K562 (cell line): ENCODE data around the gene CTDSPL. TPM values are rescaled to one million over a fixed set of nuclear protein-coding genes. Genes with fewer than 3 reads are reported as not detected.

ENCODE experiments used
- ATAC-seq: fragments of 200-7000 bp; cut with Tn5 transposase; 3 replicates; pipeline ENCODE4 v1.9.1; 2020; ENCODE audit warnings: moderate library complexity
- BruUV-seq: library from RNA; stranded (reverse); fragments of 400-500 nt; replicated peaks from 2 replicates; lab custom pipeline; 2021; lab: Mats Ljungman, UMichigan
- CTCF ChIA-PET: fragments of 300-600 bp; formaldehyde crosslinking; extraction: SDS; loops from one replicate; lab custom pipeline; 2021; ENCODE audit warnings: low intra/inter-chr PET ratio; lab: Yijun Ruan, JAX
- POLR2A ChIA-PET: fragments of 300-600, 350-650 bp; sonication (Branson Sonifier 250); formaldehyde crosslinking; extraction: SDS; loops from one replicate; lab custom pipeline; 2021; ENCODE audit warnings: antibody characterized with exemption, inconsistent platforms; lab: Yijun Ruan, JAX
- DNase-seq, 4 experiments: peaks; one replicate each; pipeline versions ENCODE4 v3.0.0 to v3.0.0-alpha.2; 2011 to 2018; ENCODE audit warnings: low spot score in 3 of 4, mixed read lengths in 3 of 4; ENCODE audit errors: extremely low read depth in 1 of 4
- FAIRE-seq: peaks from 2 replicates; lab custom pipeline; 2011; peaks lifted over from hg19 to GRCh38; lab: Jason Lieb, UNC
- H2AFZ ChIP-seq: 2 replicates; pipeline ENCODE4 v1.6.0; 2011; ENCODE audit warnings: low read depth, low read length, control low read depth, inconsistent platforms
- H3K27ac ChIP-seq: fragments of 200-600 bp; 3 replicates; pipeline ENCODE4 v1.8.0; 2011; ENCODE audit warnings: low read depth, mild to moderate bottlenecking, control low read depth, inconsistent platforms, low read length, moderate library complexity, mixed read lengths; ENCODE audit errors: extremely low read depth
- H3K27me3 ChIP-seq, 2 experiments: fragments of 300-600 bp in 1 of 2; 2 replicates in 1 of 2; 3 replicates in 1 of 2; pipeline versions ENCODE4 v1.6.0 to v1.8.0; 2011; ENCODE audit warnings: inconsistent platforms in 2 of 2, low read length in 2 of 2, mild to moderate bottlenecking in 1 of 2, mixed read lengths in 1 of 2, moderate library complexity in 1 of 2; ENCODE audit not compliant: control insufficient read depth in 2 of 2, insufficient read depth in 2 of 2
- H3K36me3 ChIP-seq: fragments of 300-600 bp; 3 replicates; pipeline ENCODE4 v1.8.0; 2011; ENCODE audit warnings: mild to moderate bottlenecking, low read length, inconsistent platforms; ENCODE audit not compliant: control insufficient read depth, insufficient read depth
- H3K4me1 ChIP-seq, 2 experiments: fragments of 200-600 bp in 1 of 2; replicated peaks in 1 of 2; 2 replicates in 1 of 2; 3 replicates in 1 of 2; pipeline versions ENCODE4 v1.5.1 to v1.8.0; 2011; ENCODE audit warnings: inconsistent platforms in 2 of 2, low read length in 2 of 2, mild to moderate bottlenecking in 1 of 2, mixed read lengths in 1 of 2, moderate library complexity in 1 of 2; ENCODE audit not compliant: control insufficient read depth in 2 of 2, insufficient read depth in 2 of 2
- H3K4me2 ChIP-seq: 2 replicates; pipeline ENCODE4 v1.6.1; 2011; ENCODE audit warnings: low read length, control low read depth, inconsistent platforms, mixed read lengths; ENCODE audit not compliant: insufficient read depth
- H3K4me3 ChIP-seq: fragments of 200-600 bp; sonication (generic), shearing (Covaris generic); 2 replicates; pipeline ENCODE4 v1.5.1; 2016; ENCODE audit warnings: control low read depth, inconsistent platforms
- H3K79me2 ChIP-seq: fragments of 200-600 bp; 3 replicates; pipeline ENCODE4 v1.8.0; 2011; ENCODE audit warnings: low read length, inconsistent platforms; ENCODE audit not compliant: control insufficient read depth, insufficient read depth
- H3K9ac ChIP-seq, 2 experiments: 2 replicates each; pipeline versions ENCODE4 v1.6.0 to v1.6.1; 2011; ENCODE audit warnings: low read depth in 2 of 2, low read length in 2 of 2, control low read depth in 1 of 2, inconsistent platforms in 1 of 2, mild to moderate bottlenecking in 1 of 2, mixed read lengths in 1 of 2; ENCODE audit not compliant: insufficient read depth in 1 of 2
- H3K9me1 ChIP-seq: one replicate; pipeline ENCODE4 v1.6.0; 2011; ENCODE audit warnings: inconsistent platforms, mild to moderate bottlenecking, low read length, moderate library complexity; ENCODE audit not compliant: control insufficient read depth, insufficient read depth
- H3K9me3 ChIP-seq: replicated peaks from 2 replicates; pipeline ENCODE4 v1.5.1; 2011; ENCODE audit warnings: low read depth, low read length, inconsistent platforms; ENCODE audit not compliant: control insufficient read depth, insufficient read depth
- H4K20me1 ChIP-seq: replicated peaks from 2 replicates; pipeline ENCODE4 v1.6.1; 2011; ENCODE audit warnings: low read length, inconsistent platforms, mixed read lengths; ENCODE audit not compliant: control insufficient read depth, insufficient read depth
- ATF7 ChIP-seq: fragments of 450-650 bp; IDR thresholded peaks from 2 replicates; pipeline ENCODE4 v1.7.1; 2014; ENCODE audit warnings: mild to moderate bottlenecking, moderate library complexity
- CEBPG ChIP-seq, 3 experiments: fragments of 200-800 bp in 1 of 3; sonication (Bioruptor generic) in 1 of 3; sonication (generic) in 1 of 3; formaldehyde crosslinking in 1 of 3; IDR thresholded peaks in 2 of 3; conservative IDR thresholded peaks in 1 of 3; 2 replicates each; pipeline versions ENCODE4 v1.6.1 to v1.8.0; 2016 to 2022; ENCODE audit warnings: missing compliant biosample characterization in 2 of 3, missing genetic modification characterization in 2 of 3, mild to moderate bottlenecking in 1 of 3, missing genetic modification reagents in 1 of 3
- IRF9 ChIP-seq: fragments of 450-650 bp; IDR thresholded peaks from 2 replicates; pipeline ENCODE4 v1.6.1; 2016; ENCODE audit warnings: missing biosample characterization, missing genetic modification characterization
- MCM5 ChIP-seq: fragments of 450-650 bp; IDR thresholded peaks from 2 replicates; pipeline ENCODE4 v1.6.1; 2016; ENCODE audit warnings: low read depth
- MYC ChIP-seq, 2 experiments: fragments of 250-450 bp in 1 of 2; sonication (Bioruptor Pico) in 1 of 2; IDR thresholded peaks; 2 replicates each; pipeline versions ENCODE4 v1.5.1 to v1.6.1; 2012 to 2021; ENCODE audit warnings: low read depth in 2 of 2, borderline replicate concordance in 1 of 2, improper control_type of control experiment in 1 of 2, low read length in 1 of 2, mild to moderate bottlenecking in 1 of 2, moderate library complexity in 1 of 2
- ZBTB11 ChIP-seq, 3 experiments: fragments of 200-800 bp in 1 of 3; fragments of 250-450 bp in 1 of 3; fragments of 450-650 bp in 1 of 3; sonication (Bioruptor Pico) in 1 of 3; sonication (Bioruptor generic) in 1 of 3; formaldehyde crosslinking in 1 of 3; IDR thresholded peaks; 2 replicates each; pipeline versions ENCODE4 v1.6.1 to v1.8.0; 2016 to 2022; ENCODE audit warnings: mild to moderate bottlenecking in 2 of 3, missing genetic modification characterization in 2 of 3, missing compliant biosample characterization in 1 of 3, moderate library complexity in 1 of 3
- WGBS: fragments of 100-300 bp; shearing (Covaris generic); methylation state at CpG from one replicate; pipeline ENCODE4 v1.1.6; 2016; ENCODE audit warnings: low coverage, mixed read lengths; ENCODE audit not compliant: insufficient coverage; ENCODE audit errors: missing lambda C conversion rate; 5-methylcytosine and 5-hydroxymethylcytosine counted together
- in situ Hi-C: fragments of 300-500 bp; cut with MboI; formaldehyde crosslinking; loops from 4 replicates; pipeline ENCODE4 v1.15.0; 2018; ENCODE audit warnings: inconsistent platforms, mixed read lengths
- intact Hi-C: fragments of 100-400 bp; cut with micrococcal nuclease; formaldehyde crosslinking; loops from 2 replicates; pipeline ENCODE4 v1.14.2; 2022
- polyA plus RNA-seq, 8 experiments: library from polyadenylated mRNA; depleted of rRNA in 4 of 8; stranded (reverse) in 5 of 8; unstranded in 3 of 8; fragments of >200 nt; fragmentation: Nextera tagmentation in 2 of 8; fragmentation: Illumina TruSeq in 1 of 8; extraction: Ambion mirVana in 2 of 8; extraction: Trizol in 1 of 8; gene quantifications; 2 replicates each; pipeline versions ENCODE4 v1.2.1 to v1.2.3, GENCODE V29; 2011 to 2014; ENCODE audit warnings: inconsistent platforms in 1 of 8, missing spikeins in 1 of 8
- total RNA-seq, 7 experiments: library from RNA; depleted of rRNA in 6 of 7; stranded (reverse); fragments of >200 nt in 6 of 7; fragmentation: Illumina TruSeq in 2 of 7; extraction: Trizol in 2 of 7; gene quantifications; 2 replicates each; pipeline versions ENCODE4 v1.2.1 to v1.2.3, GENCODE V29; 2011 to 2021; ENCODE audit warnings: low replicate concordance in 1 of 7
- TF ChIP-seq, protein P1 (sequence below): fragments of 250-450 bp; sonication (Bioruptor Pico); IDR thresholded peaks from 2 replicates; pipeline ENCODE4 v1.4.0; 2020

CTDSPL gene
- total and polyA plus RNA-seq, 9 of the 15 experiments (the other 6 are each of a cell fraction or from before 2014, with no cell fraction given) = 5.1 to 19.3 (median 11.3) TPM

DNA sequence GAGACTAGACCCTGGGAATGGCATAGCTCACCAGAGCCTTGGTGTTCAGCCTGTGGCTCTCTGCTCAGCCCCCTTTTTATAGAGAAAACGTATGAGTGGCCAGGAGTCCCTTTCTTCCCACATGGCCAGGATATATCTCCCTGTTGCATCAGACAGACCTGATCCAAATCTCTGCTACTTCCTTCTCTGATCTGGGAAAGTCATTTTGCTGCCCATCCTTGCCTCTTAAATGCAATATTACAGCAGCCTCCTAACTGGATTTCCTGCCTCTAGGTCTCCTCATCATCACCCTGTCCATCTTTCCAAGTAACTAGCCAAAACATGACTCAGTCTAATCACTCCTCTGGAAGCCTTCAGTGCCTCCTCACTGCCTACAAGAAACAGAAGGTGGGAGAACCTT lies 42.9 kb downstream of the CTDSPL start:
- Histone ChIP-seq H3K27me3 (peaks cover 0 to 15% of the 10 kb centered on the region in 2 experiments; a peak in 3 of 5 replicates), H3K9me3 (no peaks in the 10 kb centered on the region), H3K9me1 (no peaks in the 10 kb centered on the region), H3K4me1 (peaks cover 0 to 19% of the 10 kb centered on the region in 2 experiments; a peak in 3 of 5 replicates), H2AFZ (no peak overlapping the region), H4K20me1 (no peaks in the 10 kb centered on the region), H3K27ac (no peak overlapping the region), H3K36me3 (no peaks in the 10 kb centered on the region), H3K9ac (no peak overlapping the region), H3K4me2 (no peak overlapping the region; the same call in 1 of the 2 replicates), H3K79me2 (no peaks in the 10 kb centered on the region), H3K4me3 (no peak overlapping the region)
- WGBS = 0% methylated on average over 1 of the region's 1 CpG
- CTCF ChIA-PET = no interaction called here
- POLR2A ChIA-PET = interaction anchor here (1.5 kb wide), 1 partner anchor 21 kb away, joined by 4 read pairs; no protein-coding TSS in a partner anchor
- FAIRE-seq (no peak), ATAC-seq (peak; percentile 22; the same call in 1 of the 3 replicates), DNase-seq (no peak)
- BruUV-seq = no TSS peak
- in situ Hi-C loops = no loop called here
- intact Hi-C loops = no loop called here
- TF ChIP-seq CEBPG (CRISPR knock-in tag; IDR thresholded peaks at IDR 0.05) = peak; percentile 25; the same call in 1 of the 2 replicates
- TF ChIP-seq CEBPG (tag; conservative IDR thresholded peaks at IDR 0.05 in 1 of 2, IDR thresholded peaks at IDR 0.05 in 1 of 2) = peak; percentile 30 to 77; a peak in 3 of 4 replicates
- TF ChIP-seq, protein P1, sequence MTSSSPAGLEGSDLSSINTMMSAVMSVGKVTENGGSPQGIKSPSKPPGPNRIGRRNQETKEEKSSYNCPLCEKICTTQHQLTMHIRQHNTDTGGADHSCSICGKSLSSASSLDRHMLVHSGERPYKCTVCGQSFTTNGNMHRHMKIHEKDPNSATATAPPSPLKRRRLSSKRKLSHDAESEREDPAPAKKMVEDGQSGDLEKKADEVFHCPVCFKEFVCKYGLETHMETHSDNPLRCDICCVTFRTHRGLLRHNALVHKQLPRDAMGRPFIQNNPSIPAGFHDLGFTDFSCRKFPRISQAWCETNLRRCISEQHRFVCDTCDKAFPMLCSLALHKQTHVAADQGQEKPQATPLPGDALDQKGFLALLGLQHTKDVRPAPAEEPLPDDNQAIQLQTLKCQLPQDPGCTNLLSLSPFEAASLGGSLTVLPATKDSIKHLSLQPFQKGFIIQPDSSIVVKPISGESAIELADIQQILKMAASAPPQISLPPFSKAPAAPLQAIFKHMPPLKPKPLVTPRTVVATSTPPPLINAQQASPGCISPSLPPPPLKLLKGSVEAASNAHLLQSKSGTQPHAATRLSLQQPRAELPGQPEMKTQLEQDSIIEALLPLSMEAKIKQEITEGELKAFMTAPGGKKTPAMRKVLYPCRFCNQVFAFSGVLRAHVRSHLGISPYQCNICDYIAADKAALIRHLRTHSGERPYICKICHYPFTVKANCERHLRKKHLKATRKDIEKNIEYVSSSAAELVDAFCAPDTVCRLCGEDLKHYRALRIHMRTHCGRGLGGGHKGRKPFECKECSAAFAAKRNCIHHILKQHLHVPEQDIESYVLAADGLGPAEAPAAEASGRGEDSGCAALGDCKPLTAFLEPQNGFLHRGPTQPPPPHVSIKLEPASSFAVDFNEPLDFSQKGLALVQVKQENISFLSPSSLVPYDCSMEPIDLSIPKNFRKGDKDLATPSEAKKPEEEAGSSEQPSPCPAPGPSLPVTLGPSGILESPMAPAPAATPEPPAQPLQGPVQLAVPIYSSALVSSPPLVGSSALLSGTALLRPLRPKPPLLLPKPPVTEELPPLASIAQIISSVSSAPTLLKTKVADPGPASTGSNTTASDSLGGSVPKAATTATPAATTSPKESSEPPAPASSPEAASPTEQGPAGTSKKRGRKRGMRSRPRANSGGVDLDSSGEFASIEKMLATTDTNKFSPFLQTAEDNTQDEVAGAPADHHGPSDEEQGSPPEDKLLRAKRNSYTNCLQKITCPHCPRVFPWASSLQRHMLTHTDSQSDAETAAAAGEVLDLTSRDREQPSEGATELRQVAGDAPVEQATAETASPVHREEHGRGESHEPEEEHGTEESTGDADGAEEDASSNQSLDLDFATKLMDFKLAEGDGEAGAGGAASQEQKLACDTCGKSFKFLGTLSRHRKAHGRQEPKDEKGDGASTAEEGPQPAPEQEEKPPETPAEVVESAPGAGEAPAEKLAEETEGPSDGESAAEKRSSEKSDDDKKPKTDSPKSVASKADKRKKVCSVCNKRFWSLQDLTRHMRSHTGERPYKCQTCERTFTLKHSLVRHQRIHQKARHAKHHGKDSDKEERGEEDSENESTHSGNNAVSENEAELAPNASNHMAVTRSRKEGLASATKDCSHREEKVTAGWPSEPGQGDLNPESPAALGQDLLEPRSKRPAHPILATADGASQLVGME (CRISPR knock-in tag) = 0 out of 2 replicates have a peak, but pooled peaks have one; percentile 38
- no peak for TF ChIP-seq MCM5
- no peak for TF ChIP-seq ZBTB11 (CRISPR knock-in tag; IDR thresholded peaks at IDR 0.05)
- peak; percentile 70; the same call in 1 of the 2 replicates for TF ChIP-seq MYC (IDR thresholded peaks at IDR 0.05; ENCODE audit: low read depth, low read length)
- no peak for TF ChIP-seq MYC (CRISPR knock-in tag; IDR thresholded peaks at IDR 0.05; ENCODE audit: borderline replicate concordance, low read depth)
- no peak for TF ChIP-seq IRF9 (tag)
- TF ChIP-seq ATF7 = peak; percentile 14; the same call in 1 of the 2 replicates
